Measurements from ENCODE around the gene ACTL7A.

ACTL7A gene

DNA sequence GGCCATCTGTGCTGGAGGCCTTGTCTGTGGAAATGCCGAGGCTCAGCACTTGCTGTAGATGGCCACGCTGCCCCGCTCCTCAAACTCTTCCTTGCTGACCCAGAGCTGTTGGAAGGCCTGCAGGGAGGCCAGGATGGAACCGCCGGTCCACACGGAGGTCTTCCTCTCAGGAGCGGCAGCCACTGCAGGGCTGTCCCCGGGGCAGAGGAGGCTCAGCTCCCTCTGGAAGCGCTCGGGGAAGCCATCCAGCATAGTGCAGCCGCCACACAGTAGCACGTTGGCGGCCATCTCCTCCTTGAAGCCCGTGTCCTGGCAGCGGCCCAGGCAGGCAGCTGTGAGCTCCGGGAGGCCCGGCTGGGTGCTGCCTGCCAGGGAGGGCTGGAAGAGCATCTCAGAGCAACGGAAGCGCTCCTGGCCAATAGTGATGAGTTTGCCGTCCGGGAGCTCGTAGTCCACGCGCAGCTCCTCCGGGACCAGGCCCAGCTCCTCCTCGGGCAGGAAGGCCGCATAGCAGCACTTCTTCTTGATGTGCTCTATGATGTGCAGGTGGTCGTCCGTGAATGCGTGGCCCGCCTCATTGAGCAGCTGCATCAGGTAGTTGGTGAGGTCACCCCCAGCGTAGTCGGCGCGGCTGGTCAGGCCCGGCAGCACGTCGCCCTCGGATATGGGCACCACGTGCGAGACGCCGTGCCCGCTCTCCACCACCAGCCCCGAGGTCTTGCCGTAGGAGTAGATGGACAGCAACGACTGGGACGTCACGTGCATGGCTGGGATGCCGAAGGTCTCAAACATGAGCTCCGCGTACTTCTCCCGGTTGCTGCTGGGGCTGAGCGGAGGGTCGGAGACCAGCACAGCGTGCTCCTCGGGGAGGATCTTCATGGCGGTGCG lies 7.2 kb upstream of the ACTL7A start:
- TF ChIP-seq CTCF (IDR thresholded peaks at IDR 0.05; ENCODE audit: control insufficient read depth, insufficient read depth, low read depth, low read length, missing control alignments) = no peak
- DNase-seq (ENCODE audit: low read depth) = no peak
- H3K4me3 ChIP-seq (ENCODE audit: control insufficient read depth, low read depth, low read length) = no peak overlapping the region

GRCh38 chr9:108855529-108855886 lies 6.6 kb upstream of the ACTL7A start:
- TF ChIP-seq CTCF (IDR thresholded peaks at IDR 0.05; ENCODE audit: control insufficient read depth, insufficient read depth, low read depth, low read length, missing control alignments) = no peak
- H3K4me3 ChIP-seq (ENCODE audit: control insufficient read depth, low read depth, low read length) = no peak overlapping the region
- DNase-seq (ENCODE audit: low read depth) = no peak

GRCh38 chr9:108855888-108856287 lies 6.2 kb upstream of the ACTL7A start, which contains the start of gene ACTL7B:
ACTL7B (minus strand) TSS chr9:108855986; CDS start chr9:108855930, 56 bp downstream.
- DNase-seq (ENCODE audit: low read depth) = no peak
- no peak for TF ChIP-seq CTCF (IDR thresholded peaks at IDR 0.05; ENCODE audit: control insufficient read depth, insufficient read depth, low read depth, low read length, missing control alignments)
- H3K4me3 ChIP-seq (ENCODE audit: control insufficient read depth, low read depth, low read length) = no peak within 1 kb of the TSS

DNA sequence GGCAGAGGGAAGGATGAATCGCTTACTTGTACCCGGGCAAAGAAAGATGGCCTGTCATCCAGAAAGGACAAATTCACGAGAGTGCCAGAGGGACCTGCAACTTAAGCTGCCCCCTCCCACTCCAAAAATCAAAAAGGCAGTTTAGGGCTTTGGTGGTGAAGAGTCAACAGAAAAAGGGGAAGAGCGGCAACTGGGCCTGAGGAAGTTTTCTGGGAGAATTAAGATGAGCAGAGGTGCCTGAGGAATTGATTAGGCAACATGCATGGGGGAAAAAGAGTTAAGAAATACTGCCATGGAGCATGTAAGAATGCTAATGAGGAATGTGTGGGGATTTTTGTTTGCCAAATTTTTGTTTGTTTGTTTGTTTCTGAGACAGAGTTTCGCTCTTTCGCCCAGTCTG lies 4.5 kb upstream of the ACTL7A start:
- no peak overlapping the region for H3K4me3 ChIP-seq (ENCODE audit: control insufficient read depth, low read depth, low read length)
- no peak for DNase-seq (ENCODE audit: low read depth)
- no peak for TF ChIP-seq CTCF (IDR thresholded peaks at IDR 0.05; ENCODE audit: control insufficient read depth, insufficient read depth, low read depth, low read length, missing control alignments)

DNA sequence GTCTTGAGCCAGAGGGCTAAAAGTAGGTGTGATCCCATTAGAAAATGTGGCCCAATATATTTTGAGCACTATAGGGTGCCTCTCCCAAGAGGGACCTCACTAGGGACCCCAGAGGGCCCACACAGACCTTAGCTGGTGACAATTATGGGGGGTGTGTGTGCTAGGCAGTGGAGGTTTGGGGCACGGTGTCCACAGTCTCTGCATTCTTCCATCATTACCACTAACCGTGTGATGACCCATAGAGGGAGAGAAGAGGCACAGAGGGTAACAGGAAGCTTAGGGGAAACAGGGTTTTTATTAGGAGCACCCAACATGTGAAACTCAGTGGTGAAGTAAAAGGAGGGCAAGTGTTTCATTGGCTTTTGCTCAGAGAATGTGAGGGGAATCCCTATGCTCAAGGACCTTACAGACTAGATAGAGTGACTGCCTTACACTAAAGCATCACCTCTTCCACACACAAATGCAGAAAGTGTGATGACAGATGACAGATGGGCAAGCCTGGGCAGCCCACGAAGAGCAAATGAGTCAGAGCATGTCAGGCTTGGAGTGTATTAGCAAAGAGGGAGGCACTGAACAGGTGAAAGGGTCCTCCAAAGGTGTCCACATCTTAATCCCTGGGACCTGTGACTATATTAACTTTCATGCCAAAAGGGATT lies 2.5 kb upstream of the ACTL7A start:
- DNase-seq (ENCODE audit: low read depth) = no peak

DNA sequence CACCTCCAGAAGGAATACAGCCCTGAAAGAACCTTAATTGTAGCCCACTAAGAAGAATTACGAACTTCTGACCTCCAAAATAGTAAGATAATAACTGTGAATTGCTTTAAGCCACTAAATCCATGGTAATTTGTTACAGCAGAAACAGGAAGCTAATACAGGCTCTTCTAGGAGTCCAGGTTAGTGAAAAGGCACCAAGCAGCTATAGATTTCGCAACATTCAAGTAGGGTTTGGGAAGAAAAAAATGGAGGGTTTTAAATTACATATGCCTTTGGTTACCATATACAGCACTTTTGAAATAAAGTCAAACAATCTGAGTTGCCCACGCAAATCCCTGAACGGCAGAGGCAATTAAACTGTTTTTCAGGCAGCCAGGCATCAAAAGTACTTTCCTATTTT lies 1.7 kb upstream of the ACTL7A start:
- TF ChIP-seq CTCF (IDR thresholded peaks at IDR 0.05; ENCODE audit: control insufficient read depth, insufficient read depth, low read depth, low read length, missing control alignments) = no peak
- no peak overlapping the region for H3K4me3 ChIP-seq (ENCODE audit: control insufficient read depth, low read depth, low read length)
- no peak for DNase-seq (ENCODE audit: low read depth)

More for the DNA sequence above, 2.5 kb upstream of the ACTL7A start:
- TF ChIP-seq CTCF (IDR thresholded peaks at IDR 0.05; ENCODE audit: control insufficient read depth, insufficient read depth, low read depth, low read length, missing control alignments) = no peak
- H3K4me3 ChIP-seq (ENCODE audit: control insufficient read depth, low read depth, low read length) = no peak overlapping the region
